RWPE2 (cell line): ENCODE results near the gene THRB.
A peak's percentile ranks its signal among the peaks of the same experiment; 100 is the strongest.

Source experiments
- ATAC-seq: fragments of 200-7000 bp; cut with Tn5 transposase; 3 replicates; pipeline ENCODE4 v1.9.1; 2021; ENCODE audit warnings: low read depth
- DNase-seq: peaks from one replicate; pipeline ENCODE4 v3.0.0-alpha.2; 2020; ENCODE audit warnings: low spot score
- H3K27ac ChIP-seq: fragments of 450-650 bp; 2 replicates; pipeline ENCODE4 v1.5.1; 2017; ENCODE audit warnings: mild to moderate bottlenecking; ENCODE audit not compliant: poor library complexity, severe bottlenecking
- H3K27me3 ChIP-seq: fragments of 250-450 bp; sonication (Bioruptor Pico); 2 replicates; pipeline ENCODE4 v1.5.1; 2021; ENCODE audit warnings: mild to moderate bottlenecking, moderate library complexity; ENCODE audit not compliant: insufficient read depth, poor library complexity, severe bottlenecking
- H3K36me3 ChIP-seq: fragments of 250-450 bp; sonication (Bioruptor Pico); 2 replicates; pipeline ENCODE4 v1.5.1; 2020; ENCODE audit warnings: low read depth, mild to moderate bottlenecking, moderate library complexity
- H3K4me1 ChIP-seq: fragments of 250-450 bp; sonication (Bioruptor Pico); 2 replicates; pipeline ENCODE4 v1.5.1; 2021; ENCODE audit warnings: mild to moderate bottlenecking, moderate library complexity; ENCODE audit not compliant: insufficient read depth, poor library complexity, severe bottlenecking
- H3K4me3 ChIP-seq: fragments of 250-450 bp; sonication (Bioruptor Pico); 2 replicates; pipeline ENCODE4 v1.5.1; 2021; ENCODE audit warnings: mild to moderate bottlenecking, moderate library complexity; ENCODE audit not compliant: severe bottlenecking
- H3K9me3 ChIP-seq: fragments of 250-450 bp; sonication (Bioruptor Pico); 2 replicates; pipeline ENCODE4 v1.5.1; 2021; ENCODE audit warnings: mild to moderate bottlenecking, moderate library complexity; ENCODE audit not compliant: severe bottlenecking
- TF ChIP-seq, protein P1 (sequence below): fragments of 450-650 bp; IDR thresholded peaks from one replicate; pipeline ENCODE4 v1.5.1; 2017; ENCODE audit warnings: mild to moderate bottlenecking, moderate library complexity; ENCODE audit not compliant: poor library complexity, severe bottlenecking

THRB gene

GRCh38 chr3:24494618-24495325 is at the start of gene THRB:
TSS of gene THRB (minus strand) at chr3:24494850.
- no peaks in the 10 kb centered on the region for H3K36me3 ChIP-seq
- peak within 1 kb of the TSS; percentile 89 for H3K4me3 ChIP-seq
- H3K27me3 ChIP-seq, result no peaks in the 10 kb centered on the region
- DNase-seq (peak; percentile 64), ATAC-seq (peak; percentile 70)
- H3K4me1 ChIP-seq, result peaks cover 19% of the 10 kb centered on the region
- peak within 1 kb of the TSS; percentile 67 for H3K27ac ChIP-seq
- no peaks in the 10 kb centered on the region for H3K9me3 ChIP-seq
- TF ChIP-seq, protein P1, sequence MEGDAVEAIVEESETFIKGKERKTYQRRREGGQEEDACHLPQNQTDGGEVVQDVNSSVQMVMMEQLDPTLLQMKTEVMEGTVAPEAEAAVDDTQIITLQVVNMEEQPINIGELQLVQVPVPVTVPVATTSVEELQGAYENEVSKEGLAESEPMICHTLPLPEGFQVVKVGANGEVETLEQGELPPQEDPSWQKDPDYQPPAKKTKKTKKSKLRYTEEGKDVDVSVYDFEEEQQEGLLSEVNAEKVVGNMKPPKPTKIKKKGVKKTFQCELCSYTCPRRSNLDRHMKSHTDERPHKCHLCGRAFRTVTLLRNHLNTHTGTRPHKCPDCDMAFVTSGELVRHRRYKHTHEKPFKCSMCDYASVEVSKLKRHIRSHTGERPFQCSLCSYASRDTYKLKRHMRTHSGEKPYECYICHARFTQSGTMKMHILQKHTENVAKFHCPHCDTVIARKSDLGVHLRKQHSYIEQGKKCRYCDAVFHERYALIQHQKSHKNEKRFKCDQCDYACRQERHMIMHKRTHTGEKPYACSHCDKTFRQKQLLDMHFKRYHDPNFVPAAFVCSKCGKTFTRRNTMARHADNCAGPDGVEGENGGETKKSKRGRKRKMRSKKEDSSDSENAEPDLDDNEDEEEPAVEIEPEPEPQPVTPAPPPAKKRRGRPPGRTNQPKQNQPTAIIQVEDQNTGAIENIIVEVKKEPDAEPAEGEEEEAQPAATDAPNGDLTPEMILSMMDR, result no peak

GRCh38 chr3:24541935-24542334 is 47.3 kb upstream of the THRB start:
- Histone ChIP-seq H3K36me3 (no peaks in the 10 kb centered on the region), H3K27me3 (no peaks in the 10 kb centered on the region), H3K27ac (no peak overlapping the region), H3K4me3 (no peak overlapping the region), H3K9me3 (no peaks in the 10 kb centered on the region), H3K4me1 (no peaks in the 10 kb centered on the region)
- no peak for DNase-seq
- no peak for ATAC-seq
- TF ChIP-seq, protein P1, result no peak

- DNase-seq (no peak), ATAC-seq (no peak)
- no peaks in the 10 kb centered on the region for H3K36me3 ChIP-seq
- H3K9me3 ChIP-seq, result no peaks in the 10 kb centered on the region
- H3K27me3 ChIP-seq, result no peaks in the 10 kb centered on the region
- TF ChIP-seq, protein P1, result no peak
- no peaks in the 10 kb centered on the region for H3K4me1 ChIP-seq
- H3K27ac ChIP-seq, result no peak overlapping the region
- no peak overlapping the region for H3K4me3 ChIP-seq
Observed at GRCh38 chr3:24540821-24541220, 46.2 kb upstream of the THRB start.

GRCh38 chr3:24539699-24540098 is 45.0 kb upstream of the THRB start:
- no peak for ATAC-seq
- H3K27ac ChIP-seq, result no peak overlapping the region

DNA sequence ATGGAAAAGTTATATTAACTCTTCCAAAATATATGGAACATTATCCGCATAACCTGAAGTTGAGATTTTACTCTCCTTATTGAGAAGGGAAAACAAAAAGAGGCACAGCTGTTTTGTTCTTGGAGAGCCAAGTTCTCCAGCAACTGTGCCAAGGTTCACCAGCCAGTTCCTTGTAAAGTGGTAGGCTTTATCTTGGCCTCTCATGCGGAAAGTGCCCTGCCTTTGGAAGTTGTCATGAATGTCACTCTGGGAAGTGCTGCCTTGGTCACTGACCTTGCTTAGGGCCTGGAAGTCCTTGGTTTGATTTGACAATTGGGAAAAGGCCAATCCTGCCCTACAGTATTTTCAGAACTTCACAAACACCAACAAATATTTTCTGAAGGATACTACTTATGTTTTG is 44.2 kb upstream of the THRB start:
- no peaks in the 10 kb centered on the region for H3K36me3 ChIP-seq
- H3K27me3 ChIP-seq, result no peaks in the 10 kb centered on the region
- DNase-seq, result no peak
- H3K4me3 ChIP-seq, result no peak overlapping the region
- H3K27ac ChIP-seq, result no peak overlapping the region
- no peaks in the 10 kb centered on the region for H3K9me3 ChIP-seq
- ATAC-seq, result no peak
- TF ChIP-seq, protein P1, result no peak
- H3K4me1 ChIP-seq, result no peaks in the 10 kb centered on the region

More at GRCh38 chr3:24539699-24540098, 45.0 kb upstream of the THRB start:
- Histone ChIP-seq H3K36me3 (no peaks in the 10 kb centered on the region), H3K4me3 (no peak overlapping the region), H3K9me3 (no peaks in the 10 kb centered on the region), H3K4me1 (no peaks in the 10 kb centered on the region), H3K27me3 (no peaks in the 10 kb centered on the region)
- no peak for DNase-seq
- TF ChIP-seq, protein P1, result no peak
